H9 (cell line): Measurements from ENCODE around the gene SYNGR1. TPM values are rescaled to one million over a fixed set of nuclear protein-coding genes. Genes with fewer than 3 reads are reported as not detected.

Experiments
- DNase-seq: peaks from one replicate; pipeline ENCODE4 v3.0.0-alpha.2; 2017
- H2AFZ ChIP-seq: one replicate; pipeline ENCODE4 v1.6.1; 2013; ENCODE audit warnings: mild to moderate bottlenecking, low read length, control low read depth, moderate library complexity
- H2AK5ac ChIP-seq: 2 replicates; pipeline ENCODE4 v1.6.1; 2013; ENCODE audit warnings: low read length, control low read depth, mixed read lengths; ENCODE audit not compliant: insufficient read length
- H2BK120ac ChIP-seq: one replicate; pipeline ENCODE4 v1.6.1; 2013; ENCODE audit warnings: low read depth, mild to moderate bottlenecking, low read length, control low read depth, inconsistent platforms; ENCODE audit not compliant: poor library complexity, severe bottlenecking
- H2BK12ac ChIP-seq: 2 replicates; pipeline ENCODE4 v1.6.1; 2013; ENCODE audit warnings: low read length, control low read depth, mixed read lengths, low read depth; ENCODE audit not compliant: insufficient read length
- H2BK15ac ChIP-seq: 2 replicates; pipeline ENCODE4 v1.6.1; 2013; ENCODE audit warnings: low read depth, low read length, control low read depth
- H2BK20ac ChIP-seq: one replicate; pipeline ENCODE4 v1.6.1; 2013; ENCODE audit warnings: low read depth, mild to moderate bottlenecking, low read length, control low read depth, inconsistent platforms; ENCODE audit not compliant: poor library complexity, severe bottlenecking
- H2BK5ac ChIP-seq: 2 replicates; pipeline ENCODE4 v1.6.1; 2013; ENCODE audit warnings: low read length, control low read depth, mixed read lengths; ENCODE audit not compliant: insufficient read length
- H3K14ac ChIP-seq: 2 replicates; pipeline ENCODE4 v1.6.1; 2013; ENCODE audit warnings: low read length, control low read depth; ENCODE audit not compliant: insufficient read depth
- H3K18ac ChIP-seq: 2 replicates; pipeline ENCODE4 v1.6.1; 2013; ENCODE audit warnings: low read depth, mild to moderate bottlenecking, mixed read lengths, low read length, control low read depth; ENCODE audit not compliant: insufficient read length
- H3K23ac ChIP-seq: 2 replicates; pipeline ENCODE4 v1.6.1; 2013; ENCODE audit warnings: low read length, control low read depth, mixed read lengths, low read depth; ENCODE audit not compliant: insufficient read length
- H3K23me2 ChIP-seq: 2 replicates; pipeline ENCODE4 v1.6.1; 2013; ENCODE audit warnings: low read depth, mild to moderate bottlenecking, mixed read lengths, low read length, control low read depth; ENCODE audit not compliant: insufficient read length, poor library complexity, severe bottlenecking
- H3K27ac ChIP-seq: 2 replicates; pipeline ENCODE4 v1.5.1; 2013; ENCODE audit warnings: low read length, control low read depth, mixed read lengths, low read depth; ENCODE audit not compliant: insufficient read length
- H3K27me3 ChIP-seq: 2 replicates; pipeline ENCODE4 v1.6.1; 2013; ENCODE audit warnings: low read length, control low read depth, inconsistent platforms; ENCODE audit not compliant: insufficient read depth
- H3K4ac ChIP-seq: 2 replicates; pipeline ENCODE4 v1.6.1; 2013; ENCODE audit warnings: low read depth, mild to moderate bottlenecking, control low read depth, inconsistent platforms, low read length, moderate library complexity
- H3K4me1 ChIP-seq: 2 replicates; pipeline ENCODE4 v1.6.1; 2013; ENCODE audit warnings: low read length, control low read depth, inconsistent platforms; ENCODE audit not compliant: insufficient read depth
- H3K4me2 ChIP-seq: 2 replicates; pipeline ENCODE4 v1.6.1; 2013; ENCODE audit warnings: low read length, control low read depth, mixed read lengths; ENCODE audit not compliant: insufficient read length, insufficient read depth
- H3K56ac ChIP-seq: 2 replicates; pipeline ENCODE4 v1.6.1; 2013; ENCODE audit warnings: low read depth, mild to moderate bottlenecking, mixed read lengths, low read length, control low read depth; ENCODE audit not compliant: insufficient read length
- H3K79me1 ChIP-seq: 2 replicates; pipeline ENCODE4 v1.6.1; 2013; ENCODE audit warnings: low read depth, mild to moderate bottlenecking, moderate library complexity, low read length, control low read depth, inconsistent platforms; ENCODE audit not compliant: insufficient read depth, poor library complexity, severe bottlenecking
- H3K79me2 ChIP-seq: 2 replicates; pipeline ENCODE4 v1.6.1; 2013; ENCODE audit warnings: low read length, control low read depth, inconsistent platforms; ENCODE audit not compliant: insufficient read depth
- H3K9ac ChIP-seq: 2 replicates; pipeline ENCODE4 v1.6.1; 2013; ENCODE audit warnings: low read length, control low read depth, mixed read lengths; ENCODE audit not compliant: insufficient read length; ENCODE audit errors: extremely low read depth
- H3K9me3 ChIP-seq: one replicate; pipeline ENCODE4 v1.6.1; 2013; ENCODE audit warnings: low read depth, low read length, inconsistent platforms; ENCODE audit not compliant: control insufficient read depth
- H3T11ph ChIP-seq: one replicate; pipeline ENCODE4 v1.6.1; 2013; ENCODE audit warnings: mild to moderate bottlenecking, low read length, control low read depth, inconsistent platforms
- H4K20me1 ChIP-seq: one replicate; pipeline ENCODE4 v1.6.1; 2013; ENCODE audit not compliant: control insufficient read depth, insufficient read length, insufficient read depth
- H4K5ac ChIP-seq: 2 replicates; pipeline ENCODE4 v1.6.1; 2013; ENCODE audit warnings: low read depth, mild to moderate bottlenecking, mixed read lengths, low read length, control low read depth; ENCODE audit not compliant: insufficient read length
- H4K8ac ChIP-seq: replicated peaks from 2 replicates; pipeline ENCODE4 v1.6.1; 2013; ENCODE audit warnings: low read length, control low read depth, mixed read lengths, low read depth; ENCODE audit not compliant: insufficient read length
- H4K91ac ChIP-seq: 2 replicates; pipeline ENCODE4 v1.6.1; 2013; ENCODE audit warnings: low read depth, mild to moderate bottlenecking, moderate library complexity, mixed read lengths, low read length, control low read depth; ENCODE audit not compliant: insufficient read length
- H3K27ac Mint-ChIP-seq, 3 experiments: 2 replicates in 2 of 3; 3 replicates in 1 of 3; pipeline ENCODE4 v1.8.0; 2020 to 2021; ENCODE audit warnings: mixed read lengths in 3 of 3, mild to moderate bottlenecking in 1 of 3, moderate library complexity in 1 of 3
- H3K27me3 Mint-ChIP-seq: 2 replicates; pipeline ENCODE4 v1.8.0; 2021; ENCODE audit warnings: low read depth, mild to moderate bottlenecking, moderate library complexity, mixed read lengths
- H3K36me3 Mint-ChIP-seq, 3 experiments: 2 replicates in 2 of 3; 3 replicates in 1 of 3; pipeline ENCODE4 v1.8.0; 2020 to 2021; ENCODE audit warnings: low read depth in 3 of 3, mixed read lengths in 3 of 3; ENCODE audit not compliant: insufficient read depth in 1 of 3
- H3K4me1 Mint-ChIP-seq, 2 experiments: 2 replicates each; pipeline ENCODE4 v1.8.0; 2020; ENCODE audit warnings: mixed read lengths in 2 of 2
- H3K4me3 Mint-ChIP-seq, 2 experiments: 2 replicates in 1 of 2; 3 replicates in 1 of 2; pipeline ENCODE4 v1.8.0; 2020 to 2021; ENCODE audit warnings: mild to moderate bottlenecking in 2 of 2, mixed read lengths in 2 of 2, moderate library complexity in 1 of 2
- H3K9me3 Mint-ChIP-seq, 2 experiments: 2 replicates in 1 of 2; 3 replicates in 1 of 2; pipeline ENCODE4 v1.8.0; 2020; ENCODE audit warnings: mild to moderate bottlenecking in 2 of 2, mixed read lengths in 2 of 2, moderate library complexity in 1 of 2
- WGBS: extraction: QIAGEN DNeasy Blood & Tissue Kit; methylation state at CpG from one replicate; pipeline ENCODE4 v1.1.7; 2013; ENCODE audit warnings: missing lambda C conversion rate, low lambda C conversion rate, mixed read lengths; ENCODE audit not compliant: insufficient read length; ENCODE audit errors: extremely low coverage; 5-methylcytosine and 5-hydroxymethylcytosine counted together
- total RNA-seq: library from RNA; stranded (reverse); gene quantifications from 2 replicates; pipeline ENCODE4 v1.2.1, GENCODE V29; 2021
- TF ChIP-seq, protein P1 (sequence below): fragments of 200-600 bp; sonication (generic); conservative IDR thresholded peaks from 3 replicates; pipeline ENCODE4 v1.8.0; 2021; ENCODE audit warnings: antibody characterized with exemption, mild to moderate bottlenecking

The SYNGR1 gene
- total RNA-seq, 1 experiment from 2014 or later, result 13.2 TPM

DNA sequence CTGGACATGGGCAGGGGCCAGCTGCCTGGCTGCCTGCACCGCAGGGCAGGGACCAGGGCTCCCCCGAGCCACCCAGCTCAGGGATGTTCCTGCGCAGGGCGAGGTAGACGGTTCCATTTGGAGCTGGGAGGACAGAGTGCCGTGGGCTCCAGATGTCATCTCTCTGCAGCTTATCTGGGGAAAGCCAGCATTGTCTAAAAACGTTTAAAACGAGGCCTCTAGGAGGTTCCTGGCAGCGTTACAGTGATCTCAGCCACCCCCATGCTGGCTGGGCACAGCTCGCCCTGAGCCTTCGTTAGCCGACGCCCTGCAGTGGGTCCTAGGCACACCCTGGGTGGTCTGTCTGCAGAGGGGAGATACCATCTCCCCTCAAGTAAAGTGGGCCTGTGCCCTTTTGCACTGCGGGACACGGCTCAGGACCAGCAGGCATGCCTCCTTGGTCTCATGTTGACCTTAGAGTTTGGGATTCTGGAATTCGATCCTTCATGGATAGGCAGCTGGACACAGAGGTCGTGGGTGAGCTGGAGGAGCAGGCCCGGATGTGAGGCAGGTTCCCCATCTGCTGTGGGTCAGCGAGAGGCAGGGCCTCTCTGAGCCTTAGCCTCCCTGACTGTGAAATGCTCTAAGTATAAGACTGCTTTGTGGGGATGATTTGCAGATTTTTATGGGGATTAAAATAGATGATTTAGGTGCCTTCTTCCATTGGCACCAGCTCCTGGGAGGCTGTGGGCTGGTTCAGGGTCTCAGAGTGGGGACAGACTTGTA is 14.1 kb downstream of the SYNGR1 start:
- Mint-ChIP-seq H3K27me3 (no peaks in the 10 kb centered on the region; the same call in none of the 2 replicates), H3K4me3 (no peak overlapping the region), H3K4me1 (peaks cover 37 to 58% of the 10 kb centered on the region in 2 experiments), H3K9me3 (no peaks in the 10 kb centered on the region), H3K36me3 (peaks cover 3 to 14% (median 9%) of the 10 kb centered on the region in 3 experiments; a peak in 5 of 7 replicates), H3K27ac (peak overlapping the region in 1 of 3 experiments; percentile 79; a peak in 5 of 7 replicates)
- Histone ChIP-seq H3T11ph (no peak overlapping the region), H3K9ac (no peak overlapping the region), H2BK12ac (no peak overlapping the region), H3K14ac (no peak overlapping the region), H3K79me1 (no peaks in the 10 kb centered on the region), H3K79me2 (no peaks in the 10 kb centered on the region), H3K9me3 (no peaks in the 10 kb centered on the region), H2AK5ac (no peak overlapping the region), H4K91ac (no peak overlapping the region), H2BK5ac (no peak overlapping the region), H3K18ac (no peak overlapping the region), H3K27ac (no peak overlapping the region), H3K27me3 (no peaks in the 10 kb centered on the region), H2BK120ac (no peak overlapping the region), H4K20me1 (peaks cover 2% of the 10 kb centered on the region), H4K5ac (no peak overlapping the region), H3K23me2 (peaks cover 4% of the 10 kb centered on the region), H3K56ac (no peak overlapping the region), H3K4me2 (no peak overlapping the region), H2BK15ac (no peak overlapping the region), H3K23ac (no peak overlapping the region), H2BK20ac (no peak overlapping the region), H2AFZ (no peak overlapping the region), H4K8ac (no peak overlapping the region), H3K4me1 (peaks cover 6% of the 10 kb centered on the region; the same call in 1 of the 2 replicates), H3K4ac (no peak overlapping the region)
- no CpG with 5 or more reads among the region's 19 CpGs for WGBS
- TF ChIP-seq, protein P1, sequence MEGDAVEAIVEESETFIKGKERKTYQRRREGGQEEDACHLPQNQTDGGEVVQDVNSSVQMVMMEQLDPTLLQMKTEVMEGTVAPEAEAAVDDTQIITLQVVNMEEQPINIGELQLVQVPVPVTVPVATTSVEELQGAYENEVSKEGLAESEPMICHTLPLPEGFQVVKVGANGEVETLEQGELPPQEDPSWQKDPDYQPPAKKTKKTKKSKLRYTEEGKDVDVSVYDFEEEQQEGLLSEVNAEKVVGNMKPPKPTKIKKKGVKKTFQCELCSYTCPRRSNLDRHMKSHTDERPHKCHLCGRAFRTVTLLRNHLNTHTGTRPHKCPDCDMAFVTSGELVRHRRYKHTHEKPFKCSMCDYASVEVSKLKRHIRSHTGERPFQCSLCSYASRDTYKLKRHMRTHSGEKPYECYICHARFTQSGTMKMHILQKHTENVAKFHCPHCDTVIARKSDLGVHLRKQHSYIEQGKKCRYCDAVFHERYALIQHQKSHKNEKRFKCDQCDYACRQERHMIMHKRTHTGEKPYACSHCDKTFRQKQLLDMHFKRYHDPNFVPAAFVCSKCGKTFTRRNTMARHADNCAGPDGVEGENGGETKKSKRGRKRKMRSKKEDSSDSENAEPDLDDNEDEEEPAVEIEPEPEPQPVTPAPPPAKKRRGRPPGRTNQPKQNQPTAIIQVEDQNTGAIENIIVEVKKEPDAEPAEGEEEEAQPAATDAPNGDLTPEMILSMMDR, result no peak
- peak; percentile 23 for DNase-seq
